Ascending aorta (tissue), 2 donors: ENCODE data around the gene SLC6A6. TPM values are rescaled to one million over a fixed set of nuclear protein-coding genes. Genes with fewer than 3 reads are reported as not detected.

Experiments
- DNase-seq, 2 donors: peaks; one replicate each; pipeline ENCODE4 v3.0.0-alpha.2; 2019; ENCODE audit warnings: low spot score in 2 of 2
- H3K27ac ChIP-seq, 2 donors: fragments of 200-600 bp; sonication (generic); one replicate each; pipeline ENCODE4 v1.5.1; 2016 to 2017; ENCODE audit warnings: mild to moderate bottlenecking in 1 of 2
- H3K27me3 ChIP-seq: fragments of 200-600 bp; sonication (generic); one replicate; pipeline ENCODE4 v1.5.1; 2017
- H3K36me3 ChIP-seq, 2 donors: fragments of 200-600 bp; sonication (generic); one replicate each; pipeline ENCODE4 v1.5.1; 2016
- H3K4me1 ChIP-seq, 2 donors: fragments of 200-600 bp; sonication (generic); one replicate each; pipeline ENCODE4 v1.5.1; 2016 to 2017; ENCODE audit warnings: mild to moderate bottlenecking in 1 of 2
- H3K4me3 ChIP-seq, 2 donors: fragments of 200-600 bp; sonication (generic); one replicate each; pipeline ENCODE4 v1.5.1; 2016 to 2017; ENCODE audit warnings: mild to moderate bottlenecking in 1 of 2
- H3K9me3 ChIP-seq, 2 donors: fragments of 200-600 bp; sonication (generic); one replicate each; pipeline ENCODE4 v1.5.1; 2016
- CTCF ChIP-seq, 3 experiments: fragments of 200-600 bp in 2 of 3; fragments of 450-650 bp in 1 of 3; sonication (generic) in 2 of 3; IDR thresholded peaks; one replicate each; pipeline ENCODE4 v1.5.1; 2016 to 2019; ENCODE audit warnings: antibody characterized with exemption in 3 of 3, mild to moderate bottlenecking in 1 of 3, moderate library complexity in 1 of 3
- intact Hi-C: fragments of 100-400 bp; cut with DNase I; formaldehyde crosslinking; loops from one replicate; pipeline ENCODE4 v1.15.1; 2023
- total RNA-seq: library from RNA; depleted of rRNA; stranded (reverse); fragments of >200 nt; gene quantifications from one replicate; pipeline ENCODE4 v1.1.0, GENCODE V29; 2016

The SLC6A6 gene
- total RNA-seq, 1 donor from 2014 or later = 78.1 TPM

GRCh38 chr3:14506626-14507304, 104.4 kb downstream of the SLC6A6 start:
- H3K9me3 ChIP-seq = peaks cover 0 to 8% of the 10 kb centered on the region in 2 donors
- no peak overlapping the region for H3K4me3 ChIP-seq
- TF ChIP-seq CTCF (IDR thresholded peaks at IDR 0.05) = no peak
- intact Hi-C loops = loop anchor here (5.0 kb wide), 1 partner anchor 416 kb away; no protein-coding TSS in a partner anchor
- no peaks in the 10 kb centered on the region for H3K27me3 ChIP-seq
- no peak overlapping the region for H3K27ac ChIP-seq
- H3K4me1 ChIP-seq = no peaks in the 10 kb centered on the region
- peak in 1 of 2 donors; percentile 40 for DNase-seq
- H3K36me3 ChIP-seq = peaks cover 0 to 5% of the 10 kb centered on the region in 2 donors

GRCh38 chr3:14507305-14507741, 104.9 kb downstream of the SLC6A6 start:
- no peak overlapping the region for H3K4me3 ChIP-seq
- intact Hi-C loops = loop anchor here (5.0 kb wide), 1 partner anchor 415 kb away; no protein-coding TSS in a partner anchor
- H3K36me3 ChIP-seq = peaks cover 0 to 5% of the 10 kb centered on the region in 2 donors
- H3K27me3 ChIP-seq = no peaks in the 10 kb centered on the region
- H3K27ac ChIP-seq = no peak overlapping the region
- no peak for TF ChIP-seq CTCF (IDR thresholded peaks at IDR 0.05)
- DNase-seq = peak in 1 of 2 donors; percentile 44
- peaks cover 0 to 2% of the 10 kb centered on the region in 2 donors for H3K9me3 ChIP-seq
- H3K4me1 ChIP-seq = no peaks in the 10 kb centered on the region

GRCh38 chr3:14507757-14508504, 105.5 kb downstream of the SLC6A6 start:
- no peak for TF ChIP-seq CTCF (IDR thresholded peaks at IDR 0.05)
- intact Hi-C loops = loop anchor here (5.0 kb wide), 1 partner anchor 414 kb away; no protein-coding TSS in a partner anchor
- peak in 1 of 2 donors; percentile 24 for DNase-seq
- no peak overlapping the region for H3K27ac ChIP-seq
- no peaks in the 10 kb centered on the region for H3K27me3 ChIP-seq
- peaks cover 0 to under 1% of the 10 kb centered on the region in 2 donors for H3K36me3 ChIP-seq
- H3K4me3 ChIP-seq = no peak overlapping the region
- H3K9me3 ChIP-seq = no peaks in the 10 kb centered on the region
- no peaks in the 10 kb centered on the region for H3K4me1 ChIP-seq

GRCh38 chr3:14508505-14508819, 106.1 kb downstream of the SLC6A6 start:
- H3K27ac ChIP-seq = no peak overlapping the region
- no peak for TF ChIP-seq CTCF (IDR thresholded peaks at IDR 0.05)
- no peaks in the 10 kb centered on the region for H3K36me3 ChIP-seq
- H3K4me1 ChIP-seq = no peaks in the 10 kb centered on the region
- H3K9me3 ChIP-seq = no peaks in the 10 kb centered on the region
- DNase-seq = peak in 1 of 2 donors; percentile 19
- no peak overlapping the region for H3K4me3 ChIP-seq
- intact Hi-C loops = loop anchor here (5.0 kb wide), 1 partner anchor 414 kb away; no protein-coding TSS in a partner anchor
- no peaks in the 10 kb centered on the region for H3K27me3 ChIP-seq

- DNase-seq = peak in 1 of 2 donors; percentile 76
- TF ChIP-seq CTCF (IDR thresholded peaks at IDR 0.05) = peak; percentile 64 to 92 (median 91)
- intact Hi-C loops = loop anchor here (1.0 to 5.0 kb wide), 2 partner anchors 39 to 413 kb away; no protein-coding TSS in a partner anchor
- Histone ChIP-seq H3K36me3 (no peaks in the 10 kb centered on the region), H3K4me1 (no peaks in the 10 kb centered on the region), H3K27ac (no peak overlapping the region), H3K27me3 (no peaks in the 10 kb centered on the region), H3K4me3 (peak overlapping the region in 1 of 2 donors; percentile 24), H3K9me3 (no peaks in the 10 kb centered on the region)
Observed at GRCh38 chr3:14508966-14509795, 106.8 kb downstream of the SLC6A6 start.
